Hematopoietic multipotent progenitor cell treated with erythropoietin and hydrocortisone succinate and interleukin-3 and kit ligand, for 6 days (in vitro differentiated cells): ENCODE measurements around the gene XYLB.
A peak's percentile ranks its signal among the peaks of the same experiment; 100 is the strongest.
"Not testable (repeated sequence)": the region's sequence is repeated elsewhere in the genome, so short reads cannot be mapped to it uniquely, and the experiment has no call there.

Experiments
- DNase-seq: peaks from one replicate; pipeline ENCODE4 v3.0.0-alpha.2; 2015

Gene XYLB

GRCh38 chr3:38397320-38397719 lies 50.7 kb downstream of the XYLB start:
- DNase-seq, result peak; percentile 72

DNA sequence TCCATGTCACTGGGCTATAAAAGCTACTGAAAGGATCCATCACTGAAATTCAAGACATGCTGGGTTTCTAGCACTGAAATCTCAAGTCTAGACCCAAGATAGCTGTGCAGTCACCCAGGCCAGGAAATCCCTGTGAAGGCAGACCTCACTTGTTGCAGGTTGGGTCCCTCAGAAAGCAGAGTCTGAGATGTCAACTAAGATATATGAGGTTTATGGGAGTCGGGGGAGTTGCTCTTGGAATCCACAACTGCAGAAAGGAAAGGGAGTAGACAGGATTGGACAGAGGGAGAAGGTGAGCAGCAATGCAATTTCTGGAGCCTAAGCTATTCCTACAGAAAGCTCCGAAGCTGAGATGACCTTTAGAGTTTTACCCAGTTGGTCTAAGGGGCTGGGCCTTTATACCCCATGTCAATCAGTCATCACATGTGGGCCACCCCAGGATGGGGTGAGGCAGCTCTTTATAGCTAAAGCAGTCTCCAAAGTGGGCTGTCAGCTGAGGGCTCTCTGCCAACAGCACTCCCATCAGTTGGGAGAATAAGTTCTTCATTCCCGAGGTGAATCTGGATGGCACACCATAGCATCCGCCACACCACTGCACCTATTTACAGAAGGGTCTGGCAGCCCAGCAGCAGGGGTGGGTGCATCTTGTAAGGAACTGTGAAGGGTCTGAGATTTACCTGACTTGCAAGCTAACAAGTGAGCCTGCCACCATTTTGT lies 54.8 kb downstream of the XYLB start:
- DNase-seq, result no peak

- no peak for DNase-seq
Observed at GRCh38 chr3:38404286-38404685, 57.7 kb downstream of the XYLB start.

DNA sequence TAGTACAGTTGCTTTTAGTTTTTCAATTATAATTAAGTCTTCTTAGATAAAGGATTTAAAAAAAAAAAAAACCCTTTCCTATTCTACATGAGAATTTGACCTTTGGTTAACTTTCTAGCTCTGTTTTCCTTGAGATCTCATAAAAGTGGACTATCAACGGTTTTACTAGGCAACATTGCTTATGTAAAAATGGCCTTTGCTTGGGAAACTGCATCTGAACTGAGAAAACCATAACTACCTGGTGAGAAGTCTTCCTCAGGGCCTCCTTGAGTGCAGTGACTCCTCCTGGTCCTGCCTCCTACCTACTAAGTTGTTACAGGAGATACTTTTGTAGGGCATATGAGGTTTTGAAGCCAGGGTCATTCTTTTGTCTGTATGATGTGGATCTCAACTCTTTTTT lies 65.0 kb downstream of the XYLB start:
- DNase-seq, result no peak

DNA sequence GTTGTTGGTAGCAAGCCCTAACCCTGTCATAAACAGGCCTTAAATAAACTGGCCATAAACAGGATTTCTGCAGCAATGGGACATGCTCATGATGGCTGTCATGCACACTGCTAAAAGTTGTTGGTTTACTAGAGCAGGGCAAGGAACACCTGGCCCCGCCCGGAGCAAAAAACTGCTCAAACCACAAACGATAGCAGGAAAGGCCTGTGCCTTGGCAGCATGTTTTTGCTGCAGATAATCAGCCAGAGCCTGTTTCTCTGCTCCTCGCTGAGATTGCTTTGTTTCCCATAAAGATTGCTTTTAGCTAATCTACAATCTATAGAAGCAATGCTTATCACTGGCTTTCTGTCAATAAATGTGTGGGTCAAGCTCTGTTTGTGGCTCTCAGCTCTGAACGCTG lies 74.2 kb downstream of the XYLB start:
- DNase-seq, result not testable (repeated sequence)

GRCh38 chr3:38421679-38422336 lies 75.2 kb downstream of the XYLB start:
- no peak for DNase-seq

DNA sequence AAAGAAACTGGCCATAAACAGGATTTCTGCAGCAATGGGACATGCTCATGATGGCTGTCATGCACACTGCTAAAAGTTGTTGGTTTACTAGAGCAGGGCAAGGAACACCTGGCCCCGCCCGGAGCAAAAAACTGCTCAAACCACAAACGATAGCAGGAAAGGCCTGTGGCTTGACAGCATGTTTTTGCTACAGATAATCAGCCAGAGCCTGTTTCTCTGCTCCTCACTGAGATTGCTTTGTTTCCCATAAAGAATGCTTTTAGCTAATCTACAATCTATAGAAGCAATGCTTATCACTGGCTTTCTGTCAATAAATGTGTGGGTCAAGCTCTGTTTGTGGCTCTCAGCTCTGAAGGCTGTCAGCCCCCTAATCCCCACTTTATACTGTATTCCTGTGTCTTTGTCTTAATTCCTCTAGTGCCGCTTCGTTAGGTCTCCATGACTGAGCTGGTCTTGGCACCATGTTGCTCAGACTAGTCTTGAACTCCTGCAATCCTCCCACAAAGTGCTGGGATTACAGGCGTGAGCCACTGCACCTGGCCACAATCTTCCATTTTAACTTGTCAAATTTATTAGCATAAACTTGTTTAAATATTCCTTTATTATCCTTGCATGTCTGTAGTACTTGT lies 80.3 kb downstream of the XYLB start:
- peak; percentile 43 for DNase-seq

DNA sequence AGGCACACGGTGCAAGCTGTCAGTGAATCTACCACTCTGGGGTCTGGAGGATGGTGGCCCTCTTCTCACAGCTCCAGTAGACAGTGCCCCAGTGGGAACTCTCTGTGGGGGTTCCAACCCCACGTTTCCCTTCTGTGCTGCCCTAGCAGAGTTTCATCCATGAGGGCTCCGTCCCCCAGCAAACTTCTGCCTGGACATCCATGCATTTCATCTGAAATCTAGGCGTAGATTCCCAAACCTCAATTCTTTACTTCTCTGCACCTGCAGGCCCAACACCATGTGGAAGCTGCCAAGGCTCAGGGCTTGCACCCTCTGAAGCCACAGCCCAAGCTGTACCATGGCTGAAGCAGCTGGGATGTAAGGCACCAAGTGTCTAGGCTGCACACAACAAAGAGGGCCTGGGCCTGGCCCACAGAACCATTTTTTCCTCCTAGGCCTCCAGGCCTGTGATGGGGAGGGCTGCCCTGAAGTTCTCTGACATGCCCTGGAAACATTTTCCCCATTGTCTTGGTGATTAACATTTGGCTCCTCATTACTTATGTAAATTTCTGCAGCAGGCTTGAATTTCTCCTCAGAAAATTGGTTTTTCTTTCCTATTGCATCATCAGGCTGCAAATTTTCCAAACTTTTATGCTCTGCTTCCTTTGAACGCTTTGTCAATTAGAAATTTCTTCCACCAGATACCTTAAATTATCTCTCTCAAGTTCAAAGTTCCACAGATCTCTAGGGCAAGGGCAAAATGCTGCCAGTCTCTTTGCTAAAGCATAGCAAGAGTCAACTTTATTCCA lies 86.5 kb downstream of the XYLB start:
- DNase-seq, result not testable (repeated sequence)

GRCh38 chr3:38433661-38434060 lies 87.1 kb downstream of the XYLB start:
- DNase-seq, result not testable (repeated sequence)

GRCh38 chr3:38438436-38439069 lies 92.0 kb downstream of the XYLB start:
- peak; percentile 49 for DNase-seq

DNA sequence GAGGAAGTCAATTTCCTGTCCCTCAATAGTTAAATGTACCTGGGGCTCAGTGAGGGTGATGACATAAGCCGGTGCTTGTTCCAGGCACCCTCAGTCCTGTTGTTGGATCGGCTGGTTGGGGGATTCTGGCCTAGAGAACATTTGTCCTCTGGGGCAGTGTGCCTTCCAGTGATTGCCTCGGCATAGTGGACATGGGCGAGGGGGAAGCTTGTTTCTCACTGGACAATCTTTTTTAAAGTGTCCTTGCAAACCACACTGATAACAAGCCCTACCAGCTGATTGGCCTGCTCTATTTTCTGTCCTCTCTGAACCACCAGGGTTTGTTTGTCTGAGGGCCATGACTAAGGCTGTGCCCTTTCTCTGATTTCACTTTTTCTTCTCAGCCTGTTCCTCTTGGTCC lies 96.6 kb downstream of the XYLB start:
- DNase-seq, result not testable (repeated sequence)

DNA sequence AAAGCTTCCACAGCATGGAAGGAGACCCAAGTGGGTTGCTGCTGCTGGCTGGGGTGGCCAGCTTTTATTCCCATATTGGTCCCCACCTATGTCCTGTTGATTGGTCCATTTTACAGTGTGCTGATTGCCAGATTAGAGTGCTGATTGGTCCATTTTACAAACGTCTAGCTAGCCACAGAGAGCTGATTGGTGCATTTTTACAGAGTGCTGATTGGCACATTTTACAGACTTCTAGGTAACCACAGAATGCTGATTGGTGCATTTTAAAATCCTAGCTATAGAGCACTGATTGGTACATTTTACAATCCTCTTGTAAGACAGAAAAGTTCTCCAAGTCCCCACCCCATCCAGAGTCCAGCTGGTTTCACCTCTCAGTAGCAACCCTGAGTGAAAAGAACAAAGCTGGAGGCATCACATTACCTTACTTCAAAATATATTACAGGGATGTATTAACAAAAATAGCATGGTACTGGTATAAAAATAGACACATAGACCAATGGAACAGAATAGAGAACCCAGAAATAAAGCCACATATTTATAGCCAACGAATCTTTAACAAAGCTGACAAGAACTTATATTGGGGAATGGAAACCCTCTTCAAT lies 99.6 kb downstream of the XYLB start:
- DNase-seq, result no peak

GRCh38 chr3:38446812-38447211 lies 100.2 kb downstream of the XYLB start:
- DNase-seq, result no peak

DNA sequence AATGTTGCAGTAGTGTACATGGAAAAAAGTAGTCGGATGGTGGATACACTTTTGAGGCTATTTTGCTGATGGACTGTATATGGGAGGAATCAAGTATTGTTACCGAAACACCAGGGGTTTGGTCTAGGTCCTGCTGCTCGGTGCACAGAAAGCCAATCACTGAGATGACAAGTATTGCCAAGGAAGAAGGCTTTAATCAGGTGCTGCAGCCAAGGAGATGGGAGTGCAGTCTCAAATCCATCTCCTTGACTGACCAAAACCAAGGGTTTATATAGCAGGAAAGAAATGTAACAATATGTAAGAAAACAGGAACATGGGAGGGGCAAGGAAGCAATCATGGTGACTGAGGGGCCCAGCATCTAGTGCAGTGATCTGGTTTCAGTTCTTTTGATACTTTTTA lies 104.3 kb downstream of the XYLB start:
- no peak for DNase-seq

DNA sequence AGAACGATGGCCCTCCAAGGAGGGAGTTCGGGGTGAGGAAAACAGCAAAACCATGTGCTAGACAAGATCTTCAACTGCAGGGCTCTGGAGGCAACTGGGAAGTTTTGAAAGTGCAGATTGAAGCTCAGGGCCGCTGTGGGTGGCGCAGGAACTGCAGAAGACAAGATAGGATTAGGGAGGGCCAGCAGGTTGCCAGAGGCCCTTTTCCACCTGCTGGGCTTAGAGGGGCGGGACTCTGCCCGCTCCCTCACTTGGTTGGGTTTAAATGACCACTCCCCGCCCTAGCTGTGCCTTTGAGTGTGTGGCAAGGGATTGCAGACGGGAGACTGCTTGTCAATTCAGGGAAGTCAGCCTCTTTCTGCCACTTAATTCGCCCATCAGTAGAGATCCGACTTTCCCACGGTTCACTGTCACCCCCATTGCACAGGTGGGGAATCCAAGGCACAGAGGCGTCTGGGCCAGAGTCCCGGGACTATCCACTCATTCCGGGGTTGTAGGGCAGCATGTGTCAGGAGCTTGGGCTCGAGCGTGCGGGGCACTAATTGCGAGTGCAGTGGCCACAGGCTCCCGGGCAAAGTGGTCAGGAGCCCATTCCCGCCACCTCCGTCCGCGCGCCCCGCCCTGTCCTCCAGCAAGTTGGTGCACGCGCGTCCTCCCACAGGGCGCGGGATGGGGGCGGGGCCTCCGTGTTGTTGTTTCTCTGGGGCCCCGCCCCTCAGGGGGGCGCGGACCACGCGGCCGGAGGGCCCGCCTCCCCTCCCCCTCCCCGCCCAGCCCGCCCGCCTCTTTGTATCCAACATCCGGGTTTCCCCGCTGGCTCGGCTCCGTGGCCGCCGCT lies 106.7 kb downstream of the XYLB start, which contains the start of gene ACVR2B:
Gene ACVR2B (plus strand): TSS at position 816 of the 838 bp plus-strand sequence. CDS start 433 bp downstream, outside the sequence.
- DNase-seq, result peak; percentile 90

- DNase-seq, result no peak
Observed at GRCh38 chr3:38453913-38454177, 107.3 kb downstream of the XYLB start.

GRCh38 chr3:38454178-38454883 lies 107.7 kb downstream of the XYLB start:
- DNase-seq, result peak; percentile 59

DNA sequence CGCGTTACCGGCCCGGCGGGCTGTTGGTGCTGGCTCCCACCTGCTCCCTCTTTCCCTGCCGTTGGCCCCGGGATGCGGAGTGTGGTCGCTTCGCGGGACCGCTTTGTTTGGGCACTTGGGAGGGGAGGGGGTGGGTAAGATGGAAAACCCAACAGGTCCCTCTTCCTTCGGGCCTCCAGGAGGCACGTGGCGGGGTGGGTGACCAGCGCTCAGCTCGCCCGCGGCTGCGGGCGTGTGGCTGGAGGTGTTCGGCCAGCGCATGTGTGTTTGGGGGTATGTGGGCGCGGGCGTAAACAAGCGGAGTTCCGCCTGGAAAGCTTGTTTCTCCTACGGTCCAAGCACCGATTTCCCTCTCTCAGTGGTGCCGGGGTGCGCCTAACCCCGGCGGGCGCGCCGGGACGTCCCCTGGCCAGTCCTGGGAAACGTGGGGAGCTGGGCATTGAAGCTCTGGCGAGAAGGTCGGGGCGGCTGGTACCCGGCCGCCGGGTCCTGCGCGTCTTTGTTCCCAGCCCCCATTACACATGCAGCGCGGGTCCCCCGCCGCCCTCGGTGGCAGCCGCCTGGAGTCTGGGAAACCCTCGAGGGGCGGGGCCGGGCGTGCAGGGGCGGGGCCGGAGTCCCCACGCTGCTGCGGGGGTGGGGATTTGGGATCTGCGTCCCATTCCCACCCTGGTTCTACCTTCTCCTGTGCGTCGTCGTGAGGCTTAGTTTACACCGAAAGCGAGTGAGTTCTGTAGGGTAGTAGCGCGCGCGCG lies 108.5 kb downstream of the XYLB start:
- peak; percentile 55 for DNase-seq

DNA sequence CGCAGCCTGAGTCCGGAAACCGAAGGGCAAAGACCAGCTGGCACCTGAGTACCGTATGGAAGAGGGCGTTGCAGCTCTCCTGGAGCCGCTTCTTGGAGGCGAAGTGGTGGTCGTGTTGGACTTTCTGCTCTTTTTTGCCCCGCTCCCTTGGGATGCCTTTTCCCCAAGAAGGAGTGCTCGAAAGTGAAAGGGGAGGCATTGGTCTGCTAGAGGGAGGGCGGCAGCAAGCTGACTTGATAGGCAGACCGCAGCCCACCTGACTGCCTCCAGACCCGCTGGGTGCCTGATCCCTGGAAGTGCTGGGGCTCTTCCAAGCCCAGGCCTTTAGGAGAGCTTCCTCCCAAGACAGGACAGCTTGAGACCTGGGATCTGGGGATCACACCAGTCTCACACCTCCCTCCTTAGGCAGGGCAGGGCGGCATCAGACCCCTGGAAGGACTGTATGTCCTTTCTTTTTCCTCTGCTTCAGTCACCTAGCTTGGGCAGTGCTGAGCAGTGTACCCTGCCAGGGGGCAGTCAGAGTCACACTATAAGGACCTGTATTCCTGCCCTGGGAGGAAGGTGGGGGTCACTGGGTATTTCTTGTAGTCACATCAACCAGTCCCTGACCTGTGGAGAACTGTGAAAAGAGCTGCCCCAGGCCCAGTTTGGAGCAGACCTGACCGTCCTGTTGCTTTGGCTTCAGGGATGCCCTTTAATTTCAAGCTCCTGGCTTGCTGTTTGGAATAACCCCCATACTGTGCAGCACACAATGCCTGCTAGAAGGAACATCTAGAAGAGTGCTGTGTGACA lies 109.2 kb downstream of the XYLB start:
- no peak for DNase-seq
